HUES6 (cell line): ENCODE measurements around the gene ATN1.
A peak's percentile ranks its signal among the peaks of the same experiment; 100 is the strongest.

Experiments
- H3K27ac ChIP-seq: 2 replicates; pipeline ENCODE4 v1.7.0; 2013; ENCODE audit warnings: low read depth, mild to moderate bottlenecking, low read length, inconsistent platforms
- H3K27me3 ChIP-seq: 2 replicates; pipeline ENCODE4 v1.6.1; 2013; ENCODE audit warnings: low read length; ENCODE audit not compliant: control insufficient read depth, insufficient read depth
- H3K36me3 ChIP-seq: 2 replicates; pipeline ENCODE4 v1.6.1; 2013; ENCODE audit warnings: low read length; ENCODE audit not compliant: control insufficient read depth, insufficient read depth
- H3K4me1 ChIP-seq: 2 replicates; pipeline ENCODE4 v1.6.1; 2013; ENCODE audit warnings: low read length; ENCODE audit not compliant: control insufficient read depth, insufficient read depth
- H3K4me3 ChIP-seq: 2 replicates; pipeline ENCODE4 v1.5.1; 2013; ENCODE audit warnings: low read depth, low read length
- H3K9ac ChIP-seq: one replicate; pipeline ENCODE4 v1.6.1; 2013; ENCODE audit warnings: mild to moderate bottlenecking, low read length
- H3K9me3 ChIP-seq: 2 replicates; pipeline ENCODE4 v1.6.1; 2013; ENCODE audit warnings: low read depth, low read length; ENCODE audit not compliant: control insufficient read depth, insufficient read depth

The ATN1 gene

DNA sequence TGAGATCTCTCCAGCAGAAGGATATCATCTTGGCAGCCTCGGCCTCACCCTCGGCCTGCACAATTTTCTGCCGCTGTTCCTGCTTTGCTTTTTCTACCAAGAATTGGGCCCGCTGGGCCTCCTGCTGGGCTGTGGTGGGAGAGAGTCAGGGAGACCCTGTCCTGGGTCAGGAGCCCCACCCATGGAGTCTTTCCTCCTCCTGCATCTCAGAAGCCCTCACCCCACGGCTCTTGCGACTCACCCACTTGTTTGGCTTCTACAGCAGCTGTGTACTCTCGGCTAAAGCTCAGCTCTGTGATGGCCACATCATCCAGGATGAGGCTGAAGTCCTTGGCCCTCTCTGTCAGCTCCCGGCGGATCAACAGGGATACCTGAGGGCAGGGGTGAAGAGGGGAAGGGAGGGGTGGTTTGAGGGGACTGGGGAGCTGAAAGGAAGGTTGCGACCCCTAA lies 39.9 kb downstream of the ATN1 start:
- Histone ChIP-seq H3K4me1 (peaks cover 17% of the 10 kb centered on the region), H3K36me3 (peaks cover 53% of the 10 kb centered on the region), H3K27me3 (no peaks in the 10 kb centered on the region), H3K9me3 (no peaks in the 10 kb centered on the region), H3K4me3 (no peak overlapping the region), H3K9ac (no peak overlapping the region), H3K27ac (no peak overlapping the region)

- H3K9me3 ChIP-seq, result no peaks in the 10 kb centered on the region
- H3K36me3 ChIP-seq, result peaks cover 53% of the 10 kb centered on the region
- peak overlapping the region; percentile 19 for H3K9ac ChIP-seq
- H3K27me3 ChIP-seq, result no peaks in the 10 kb centered on the region
- H3K27ac ChIP-seq, result no peak overlapping the region
- peaks cover 14% of the 10 kb centered on the region for H3K4me1 ChIP-seq
- H3K4me3 ChIP-seq, result no peak overlapping the region
Measured at GRCh38 chr12:6968426-6968825, 40.7 kb downstream of the ATN1 start.

GRCh38 chr12:6970096-6970527 lies 42.4 kb downstream of the ATN1 start:
- peaks cover 59% of the 10 kb centered on the region for H3K36me3 ChIP-seq
- no peaks in the 10 kb centered on the region for H3K9me3 ChIP-seq
- peak overlapping the region; percentile 89 for H3K27ac ChIP-seq
- H3K27me3 ChIP-seq, result no peaks in the 10 kb centered on the region
- peak overlapping the region; percentile 100 for H3K4me3 ChIP-seq
- peak overlapping the region; percentile 98 for H3K9ac ChIP-seq
- peaks cover 5% of the 10 kb centered on the region for H3K4me1 ChIP-seq

GRCh38 chr12:6974180-6974579 lies 46.4 kb downstream of the ATN1 start:
- peaks cover 58% of the 10 kb centered on the region for H3K36me3 ChIP-seq
- no peak overlapping the region for H3K27ac ChIP-seq

DNA sequence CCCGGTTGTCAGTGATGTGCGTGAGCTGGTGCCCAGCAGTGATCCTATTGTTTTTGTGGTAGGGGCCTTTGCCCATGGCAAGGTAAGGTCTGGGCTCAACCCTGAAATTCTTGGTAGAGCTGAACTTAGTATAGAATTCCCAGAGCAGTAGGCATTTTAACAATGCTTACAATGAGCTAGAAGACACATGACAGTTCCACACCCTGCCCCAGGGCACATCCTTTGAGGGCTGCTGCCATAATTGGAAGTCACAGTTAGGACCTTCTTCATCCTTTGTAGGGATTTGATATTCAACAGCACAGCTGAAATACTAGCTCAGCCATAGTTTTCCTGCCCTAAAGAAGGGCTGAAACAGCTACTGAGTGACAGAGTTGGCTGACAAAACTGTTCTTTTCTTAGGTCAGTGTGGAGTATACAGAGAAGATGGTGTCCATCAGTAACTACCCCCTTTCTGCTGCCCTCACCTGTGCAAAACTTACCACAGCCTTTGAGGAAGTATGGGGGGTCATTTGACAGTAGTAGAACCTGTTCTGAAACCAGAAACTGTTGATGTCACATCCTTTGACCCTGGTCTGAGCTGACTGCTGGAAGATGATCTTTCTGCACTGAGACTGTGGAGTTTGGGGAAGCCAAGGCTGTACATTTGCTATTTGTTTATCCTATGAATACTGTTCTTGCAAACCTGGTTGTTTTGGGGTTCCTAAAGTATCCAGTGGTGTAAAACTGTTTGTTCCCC lies 47.7 kb downstream of the ATN1 start:
- Histone ChIP-seq H3K9ac (no peak overlapping the region), H3K9me3 (no peaks in the 10 kb centered on the region), H3K4me3 (no peak overlapping the region), H3K27ac (no peak overlapping the region), H3K27me3 (no peaks in the 10 kb centered on the region), H3K4me1 (no peaks in the 10 kb centered on the region; the same call in 1 of the 2 replicates), H3K36me3 (peaks cover 68% of the 10 kb centered on the region)

More at GRCh38 chr12:6974180-6974579, 46.4 kb downstream of the ATN1 start:
- H3K27me3 ChIP-seq, result no peaks in the 10 kb centered on the region
- no peak overlapping the region for H3K9ac ChIP-seq
- no peaks in the 10 kb centered on the region for H3K9me3 ChIP-seq
- H3K4me3 ChIP-seq, result no peak overlapping the region
- peaks cover 2% of the 10 kb centered on the region for H3K4me1 ChIP-seq

- Histone ChIP-seq H3K36me3 (peaks cover 84% of the 10 kb centered on the region), H3K9me3 (no peaks in the 10 kb centered on the region), H3K27me3 (no peaks in the 10 kb centered on the region), H3K9ac (no peak overlapping the region), H3K4me1 (no peaks in the 10 kb centered on the region), H3K27ac (no peak overlapping the region), H3K4me3 (no peak overlapping the region)
Measured at GRCh38 chr12:6977653-6978052, 49.9 kb downstream of the ATN1 start.

DNA sequence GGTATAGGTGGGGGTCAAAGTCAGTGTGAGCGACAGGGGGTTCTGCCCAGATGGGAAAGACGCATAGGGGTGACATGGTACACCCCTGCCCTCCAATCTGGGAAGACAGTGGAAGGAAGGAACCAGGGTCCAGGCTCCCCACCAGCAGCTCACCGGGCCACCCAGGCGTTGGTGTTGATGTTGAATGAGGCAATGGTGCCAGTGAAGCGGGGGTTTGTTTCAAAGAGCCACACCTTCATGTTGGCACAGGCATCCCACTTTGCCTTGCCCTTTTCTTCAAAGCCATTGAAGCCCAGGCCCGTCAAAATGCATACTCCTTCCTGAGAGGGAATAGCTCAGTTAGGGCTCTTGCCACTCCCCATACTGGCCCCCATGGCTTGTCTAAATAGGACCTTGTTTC lies 50.4 kb downstream of the ATN1 start:
- Histone ChIP-seq H3K36me3 (peaks cover 88% of the 10 kb centered on the region), H3K9me3 (no peaks in the 10 kb centered on the region), H3K27me3 (no peaks in the 10 kb centered on the region), H3K4me1 (no peaks in the 10 kb centered on the region), H3K4me3 (no peak overlapping the region), H3K27ac (no peak overlapping the region), H3K9ac (no peak overlapping the region)

DNA sequence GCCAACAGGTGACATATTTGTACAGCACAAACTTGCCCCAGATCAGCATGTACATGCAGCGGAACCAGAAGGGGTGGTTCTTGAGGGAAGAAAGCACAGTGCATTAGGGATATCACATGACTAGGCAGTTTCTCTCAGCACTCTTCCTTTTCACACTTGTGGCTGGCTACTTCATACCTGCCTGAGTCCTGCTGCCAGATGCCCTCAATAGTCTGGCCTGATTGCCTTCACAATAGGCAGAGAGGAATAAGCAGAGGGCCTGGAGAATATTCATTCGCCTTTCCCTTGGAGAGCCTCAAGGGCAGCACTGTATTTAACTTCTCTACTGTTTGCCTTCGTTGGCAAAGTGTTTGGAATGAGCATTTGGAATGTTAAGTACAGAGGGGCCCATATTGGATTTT lies 50.9 kb downstream of the ATN1 start:
- Histone ChIP-seq H3K4me1 (no peaks in the 10 kb centered on the region), H3K27me3 (no peaks in the 10 kb centered on the region), H3K9ac (no peak overlapping the region), H3K9me3 (no peaks in the 10 kb centered on the region), H3K27ac (no peak overlapping the region), H3K4me3 (no peak overlapping the region), H3K36me3 (peaks cover 91% of the 10 kb centered on the region)

- H3K4me1 ChIP-seq, result no peaks in the 10 kb centered on the region
- no peak overlapping the region for H3K9ac ChIP-seq
- no peak overlapping the region for H3K4me3 ChIP-seq
- H3K36me3 ChIP-seq, result peaks cover 87% of the 10 kb centered on the region
- no peaks in the 10 kb centered on the region for H3K27me3 ChIP-seq
- no peak overlapping the region for H3K27ac ChIP-seq
- no peaks in the 10 kb centered on the region for H3K9me3 ChIP-seq
Measured at GRCh38 chr12:6979021-6979420, 51.3 kb downstream of the ATN1 start.

GRCh38 chr12:6979453-6979852 lies 51.7 kb downstream of the ATN1 start:
- peaks cover 83% of the 10 kb centered on the region for H3K36me3 ChIP-seq

GRCh38 chr12:6980075-6980474 lies 52.3 kb downstream of the ATN1 start:
- H3K27me3 ChIP-seq, result no peaks in the 10 kb centered on the region
- no peaks in the 10 kb centered on the region for H3K4me1 ChIP-seq
- no peak overlapping the region for H3K9ac ChIP-seq
- H3K36me3 ChIP-seq, result peaks cover 77% of the 10 kb centered on the region
- no peak overlapping the region for H3K4me3 ChIP-seq
- H3K27ac ChIP-seq, result no peak overlapping the region
- H3K9me3 ChIP-seq, result no peaks in the 10 kb centered on the region

More at GRCh38 chr12:6979453-6979852, 51.7 kb downstream of the ATN1 start:
- Histone ChIP-seq H3K27ac (no peak overlapping the region), H3K9me3 (no peaks in the 10 kb centered on the region), H3K4me1 (no peaks in the 10 kb centered on the region), H3K27me3 (no peaks in the 10 kb centered on the region), H3K9ac (no peak overlapping the region), H3K4me3 (no peak overlapping the region)
